HG02610 (cell line): ENCODE measurements around the gene CHMP4A.

Experiments used
- ATAC-seq: cut with Tn5 transposase; IDR thresholded peaks from one replicate; pipeline ENCODE4 v1.9.1; 2021; ENCODE audit warnings: mild to moderate bottlenecking, moderate library complexity; ENCODE audit not compliant: unreplicated experiment

The CHMP4A gene

GRCh38 chr14:24160499-24160849, 52.8 kb downstream of the CHMP4A start:
- ATAC-seq: no peak

GRCh38 chr14:24159777-24160498, 53.4 kb downstream of the CHMP4A start:
- no peak for ATAC-seq
